Renal pelvis (tissue), 4 donors: ENCODE results near the gene HOXA3. TPM values are rescaled to one million over a fixed set of nuclear protein-coding genes. Genes with fewer than 3 reads are reported as not detected.

Experiments used
- DNase-seq: peaks from one replicate; pipeline ENCODE4 v3.0.0-alpha.2; 2013
- polyA plus RNA-seq, 3 donors: library from polyadenylated mRNA; unstranded; fragments of 120-200 nt; gene quantifications; one replicate each; pipeline ENCODE4 v1.2.1, GENCODE V29; 2013; ENCODE audit not compliant: insufficient read length in 3 of 3

Gene HOXA3
- polyA plus RNA-seq, 3 donors, result 39.5 to 49.3 (median 48.7) TPM

DNA sequence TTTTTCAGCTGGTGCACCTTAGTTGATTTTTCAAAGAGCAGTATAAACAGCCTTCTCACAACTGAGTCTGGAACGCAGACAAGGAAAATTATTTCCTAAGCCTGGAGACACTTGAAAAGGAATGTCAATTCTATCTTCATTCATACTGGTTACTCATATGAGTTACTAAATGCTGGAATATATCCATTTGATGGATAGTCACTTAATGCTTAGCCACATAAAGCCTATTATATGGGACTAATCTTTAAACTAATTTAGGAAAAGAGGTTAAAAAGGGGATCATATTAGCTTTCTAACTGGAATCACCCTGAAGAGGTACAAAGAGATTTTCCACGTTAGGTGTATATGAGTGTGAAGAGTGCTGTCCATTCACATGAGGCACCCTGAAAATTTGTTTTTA is 20.2 kb downstream of the HOXA3 start:
- DNase-seq, result no peak

GRCh38 chr7:27131390-27131819 is 21.0 kb downstream of the HOXA3 start:
- DNase-seq, result no peak

DNA sequence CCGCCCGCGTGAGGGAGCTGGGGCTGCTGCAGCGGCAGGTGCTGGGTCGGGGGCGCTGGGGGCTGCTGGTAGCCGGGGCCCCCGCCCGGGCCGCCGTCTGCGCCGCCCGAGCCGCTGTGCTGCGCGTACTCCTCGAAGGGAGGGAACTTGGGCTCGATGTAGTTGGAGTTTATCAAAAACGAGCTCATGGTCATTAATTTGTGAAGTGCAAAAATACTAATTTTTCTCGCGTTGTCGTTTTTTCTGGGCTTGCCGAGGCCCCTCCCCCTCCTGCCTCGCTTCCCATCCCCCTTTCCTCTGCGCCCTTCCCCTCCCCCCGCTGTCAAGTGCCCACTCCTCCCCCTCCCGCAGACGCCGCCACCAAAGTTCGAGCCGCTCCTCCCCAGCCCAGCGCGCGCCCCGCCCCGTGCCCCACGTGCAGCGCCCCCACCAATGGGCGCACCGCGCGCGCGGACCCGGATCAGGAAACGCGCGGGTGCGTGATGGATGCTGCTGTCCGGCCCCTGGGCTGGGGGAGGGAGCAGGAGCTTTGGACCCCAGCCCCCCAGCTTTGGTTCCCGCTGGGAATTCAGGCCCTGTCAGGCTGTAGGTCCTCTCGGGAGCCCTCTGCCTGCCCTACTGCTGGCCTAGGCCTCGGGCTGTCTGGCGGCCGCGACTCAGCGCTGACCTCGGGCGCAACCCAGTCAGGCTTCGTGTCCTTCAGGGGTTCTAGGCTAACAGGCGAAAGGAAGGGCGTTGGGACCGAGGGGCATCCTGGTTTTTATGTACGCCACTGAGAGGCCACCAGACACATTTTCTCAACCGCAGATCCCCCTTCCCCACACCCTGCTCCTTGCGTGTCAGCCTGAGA is 21.6 kb downstream of the HOXA3 start, which contains the start of gene HOXA4:
HOXA4 (minus strand) TSS at position 218 of the 850 bp plus-strand sequence; CDS start at position 194, 24 bp downstream.
- peak; percentile 92 for DNase-seq

DNA sequence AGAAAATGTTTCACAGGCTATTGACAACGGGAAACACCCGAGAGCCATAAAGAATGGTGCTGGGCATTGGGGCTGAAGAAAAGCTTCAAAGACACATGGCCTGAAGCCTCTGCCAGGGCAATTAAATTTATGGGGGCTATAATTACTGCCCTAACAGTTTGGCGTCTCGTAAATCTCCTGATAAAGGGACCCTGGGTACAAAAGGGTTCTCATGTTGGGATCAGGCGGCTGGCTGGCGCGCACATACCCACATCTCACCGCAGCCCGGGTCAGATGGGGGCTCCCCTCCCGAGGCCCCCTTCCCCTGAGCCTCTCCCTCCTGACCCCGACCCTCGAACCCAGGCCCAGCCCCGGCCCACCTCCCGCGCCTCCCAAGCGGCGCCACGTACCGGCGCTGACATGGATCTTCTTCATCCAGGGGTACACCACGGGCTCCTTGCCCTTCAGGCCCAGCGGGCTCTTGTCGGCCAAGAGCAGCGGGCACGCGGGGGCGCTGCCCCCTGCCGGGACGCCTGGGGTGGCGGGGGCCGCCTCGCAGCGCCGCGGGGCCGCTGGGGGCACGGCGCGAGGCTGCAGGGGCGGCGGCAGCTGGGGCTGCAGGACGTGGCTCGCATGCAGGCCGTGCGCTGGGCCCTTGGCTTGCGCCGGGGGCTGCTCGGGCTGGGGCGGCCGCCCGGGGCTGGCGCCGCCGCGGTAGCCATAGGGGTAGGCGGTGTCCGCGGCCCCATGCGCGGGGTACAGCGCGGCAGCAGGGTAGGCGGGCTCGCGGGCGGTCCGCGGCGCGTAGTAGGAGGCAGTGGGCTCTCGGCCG is 22.4 kb downstream of the HOXA3 start:
- DNase-seq, result peak; percentile 89

DNA sequence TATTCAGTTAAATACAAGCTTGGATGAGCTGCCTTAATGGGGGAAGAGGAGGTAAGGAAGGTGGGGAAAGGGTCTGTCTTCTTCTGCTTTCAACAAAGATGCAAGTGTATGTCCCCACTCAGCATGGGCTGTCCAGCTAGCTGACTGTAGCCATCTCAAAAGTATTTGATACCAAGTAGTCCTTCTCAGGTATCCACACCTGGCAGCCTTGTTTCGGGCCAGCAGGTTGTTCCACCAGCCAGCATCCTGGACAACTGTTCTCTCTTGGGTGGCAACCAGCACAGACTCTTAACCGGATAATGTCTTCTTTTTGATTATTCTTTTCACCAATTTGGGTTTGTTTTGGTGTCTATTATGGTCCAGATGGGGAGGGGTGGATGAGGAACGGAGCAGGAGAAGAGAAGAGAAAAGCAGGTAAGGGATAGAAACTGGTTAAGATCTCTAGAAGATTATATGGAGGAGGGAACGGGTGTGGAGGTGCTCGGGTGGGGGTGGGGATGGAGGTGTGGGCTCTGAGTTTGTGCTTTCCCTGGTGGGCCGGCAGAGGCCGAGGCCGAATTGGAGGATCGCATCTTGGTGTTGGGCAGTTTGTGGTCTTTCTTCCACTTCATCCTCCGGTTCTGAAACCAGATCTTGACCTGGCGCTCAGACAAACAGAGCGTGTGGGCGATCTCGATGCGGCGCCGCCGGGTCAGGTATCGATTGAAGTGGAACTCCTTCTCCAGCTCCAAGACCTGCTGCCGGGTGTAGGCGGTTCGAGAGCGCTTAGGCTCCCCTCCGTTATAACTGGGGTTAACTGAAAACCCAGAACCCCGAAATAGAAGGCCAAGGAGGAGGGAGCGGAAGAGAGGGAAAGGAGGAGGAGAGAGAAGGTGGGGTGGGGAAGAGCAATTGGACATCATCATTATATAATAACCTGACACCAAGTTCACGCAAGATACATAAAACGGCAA is 23.3 kb downstream of the HOXA3 start:
- DNase-seq, result no peak

- DNase-seq, result peak; percentile 85
Observed at GRCh38 chr7:27128034-27128433, 24.3 kb downstream of the HOXA3 start.

- DNase-seq, result no peak
Observed at GRCh38 chr7:27126596-27127327, 25.6 kb downstream of the HOXA3 start.

DNA sequence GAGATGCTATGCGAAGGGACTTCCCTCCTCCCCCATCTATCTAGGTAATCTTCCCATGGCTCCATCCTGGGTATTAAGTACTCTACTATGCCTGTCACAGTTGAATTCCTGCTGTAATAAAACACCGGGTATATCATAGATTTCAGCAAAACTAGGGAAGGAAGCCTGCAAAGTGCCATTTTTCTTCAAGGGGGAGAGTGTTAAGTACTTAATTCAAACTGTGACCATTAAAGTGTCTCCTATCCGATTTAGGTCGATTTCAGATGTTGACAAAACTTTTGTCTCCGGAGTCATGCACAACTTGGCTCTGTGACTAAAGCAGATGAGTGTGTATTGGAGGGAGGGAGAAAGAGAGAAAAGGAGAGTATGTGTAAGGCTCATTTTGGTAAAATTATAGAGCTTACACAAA is 26.4 kb downstream of the HOXA3 start:
- peak; percentile 86 for DNase-seq

DNA sequence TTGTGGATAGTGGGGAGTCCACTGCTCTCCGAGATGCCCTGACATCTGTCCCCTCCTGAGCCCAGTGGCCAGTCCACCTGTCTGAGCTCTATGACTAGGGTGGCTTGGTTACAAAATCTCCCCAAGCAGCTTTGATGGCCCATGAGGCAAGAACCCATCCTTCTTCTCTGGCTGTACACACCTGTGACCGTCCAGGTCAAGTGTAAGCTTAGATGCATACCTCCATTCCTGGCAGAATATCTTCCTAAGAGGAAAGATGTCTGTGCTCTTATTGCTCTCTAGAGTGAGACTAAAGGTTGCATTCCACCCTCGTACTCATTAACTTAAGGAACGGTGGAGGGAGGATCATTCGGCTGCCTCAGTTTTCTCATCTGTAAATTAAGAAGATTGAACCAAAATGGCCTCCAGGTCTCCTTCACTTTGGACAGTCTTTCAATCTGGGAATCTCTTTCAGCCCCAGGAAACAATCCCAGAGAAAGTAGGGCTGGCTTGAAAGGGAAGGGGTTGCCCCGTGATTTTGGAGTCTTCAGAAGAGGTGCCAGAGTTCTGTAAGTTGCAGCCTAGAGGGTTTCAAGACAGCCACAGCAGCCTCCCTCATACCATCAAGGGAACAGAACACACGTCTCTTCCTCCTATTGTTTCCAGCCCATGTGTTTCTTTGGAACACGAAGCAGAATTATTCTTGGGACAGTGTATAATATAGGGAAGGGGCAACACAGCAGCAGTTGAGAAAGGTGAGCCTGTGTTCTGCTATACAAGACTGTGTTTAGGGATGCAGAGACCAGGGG is 27.3 kb downstream of the HOXA3 start:
- no peak for DNase-seq

- DNase-seq, result no peak
Observed at GRCh38 chr7:27124096-27124901, 28.1 kb downstream of the HOXA3 start.

- no peak for DNase-seq
Observed at GRCh38 chr7:27123477-27124053, 28.8 kb downstream of the HOXA3 start.

DNA sequence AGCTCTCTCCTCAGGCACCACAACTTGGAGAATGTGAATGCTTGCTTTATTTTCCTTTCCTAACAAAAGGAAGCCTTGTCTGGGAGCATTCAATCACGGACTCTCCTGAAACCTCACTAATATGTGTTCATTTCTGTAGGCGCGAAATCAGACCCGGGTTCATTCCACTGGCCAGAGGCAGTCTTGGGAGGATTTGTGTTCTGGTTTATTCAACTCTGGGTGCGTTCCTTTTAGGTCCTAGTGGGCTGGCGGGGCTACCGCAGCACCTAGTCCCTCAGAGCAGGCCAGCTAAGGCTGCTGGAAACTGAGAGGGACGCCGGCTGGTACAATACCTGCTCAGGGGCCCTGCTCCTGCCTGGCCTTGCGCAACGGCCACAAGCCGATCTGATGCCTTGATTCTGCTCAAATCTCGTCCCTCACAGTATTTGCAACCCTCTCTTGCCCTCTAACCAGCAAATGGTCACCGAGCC is 29.3 kb downstream of the HOXA3 start:
- DNase-seq, result no peak

DNA sequence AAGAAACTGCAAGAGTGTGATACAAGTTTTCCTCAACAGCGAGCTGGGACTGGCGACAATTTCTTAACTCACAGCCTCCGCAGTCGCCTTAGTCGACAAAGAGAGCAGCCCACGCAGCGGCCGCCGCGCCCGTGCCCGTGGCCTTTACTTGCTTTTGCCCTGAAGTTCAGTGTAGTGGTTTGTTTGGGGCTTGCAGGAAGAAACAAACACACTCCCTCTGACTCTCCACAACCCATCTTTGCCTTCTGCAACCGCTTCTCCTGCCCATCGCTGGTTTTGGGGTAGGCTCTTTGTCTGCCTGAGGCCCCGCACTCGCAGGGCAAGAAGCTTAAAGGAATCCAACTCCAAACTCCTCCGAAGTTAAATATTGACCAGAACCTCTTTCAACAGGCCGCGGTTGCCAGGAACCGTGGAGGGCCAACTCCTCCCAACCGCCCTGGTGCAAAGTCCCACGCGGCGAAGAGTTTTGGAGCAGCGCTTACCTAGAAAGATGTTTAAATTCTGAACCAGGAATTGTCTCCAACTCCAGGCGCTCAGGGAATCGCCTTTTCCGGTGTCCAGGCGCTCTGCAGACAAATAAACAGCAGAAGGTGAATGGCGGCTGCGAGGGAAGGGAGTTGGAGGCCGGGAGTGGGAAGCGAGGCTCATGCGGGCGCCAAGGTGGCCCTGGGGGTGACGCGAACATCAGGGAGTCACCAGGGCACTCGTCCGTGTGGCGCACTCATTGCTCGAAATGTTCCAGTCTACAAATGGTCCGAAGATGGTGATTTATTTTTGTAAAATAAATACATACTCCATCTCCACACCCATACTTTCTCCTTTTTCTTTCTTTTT is 30.1 kb downstream of the HOXA3 start:
- no peak for DNase-seq

GRCh38 chr7:27121684-27122076 is 30.7 kb downstream of the HOXA3 start:
- DNase-seq, result no peak

- no peak for DNase-seq
Observed at GRCh38 chr7:27119412-27119911, 32.9 kb downstream of the HOXA3 start.

DNA sequence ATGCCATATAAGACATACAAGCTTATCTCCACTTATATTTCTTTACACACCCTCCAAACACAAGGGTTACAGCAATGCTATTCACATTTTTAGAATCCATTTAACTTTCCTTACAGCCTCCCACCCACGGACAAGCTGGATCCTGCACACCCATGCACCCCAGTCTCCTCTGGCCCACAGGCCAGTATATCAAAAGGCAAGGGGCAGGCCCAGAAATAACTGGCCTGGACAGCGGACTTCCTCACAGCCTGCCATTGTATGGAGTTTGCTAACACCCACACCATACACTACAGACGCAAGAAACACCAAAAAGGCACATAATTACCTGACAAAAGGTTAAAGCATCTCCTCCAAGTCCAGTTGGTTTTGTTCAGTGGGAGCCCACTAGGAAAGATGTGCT is 33.8 kb downstream of the HOXA3 start:
- no peak for DNase-seq

GRCh38 chr7:27117887-27118491 is 34.4 kb downstream of the HOXA3 start:
- no peak for DNase-seq
